Transverse colon (tissue), 4 donors: ENCODE results near the gene CYLC2. TPM values are rescaled to one million over a fixed set of nuclear protein-coding genes. Genes with fewer than 3 reads are reported as not detected.

Source experiments
- DNase-seq: peaks from one replicate; pipeline ENCODE4 v3.0.0-alpha.2; 2019
- H3K27ac ChIP-seq, 4 donors: fragments of 200-600 bp; sonication (generic); 2 replicates each; pipeline ENCODE4 v1.5.1; 2016 to 2018; ENCODE audit warnings: inconsistent platforms in 4 of 4
- H3K27me3 ChIP-seq: fragments of 200-600 bp; sonication (generic); 2 replicates; pipeline ENCODE4 v1.5.1; 2017; ENCODE audit warnings: inconsistent platforms
- H3K36me3 ChIP-seq, 4 donors: fragments of 200-600 bp; sonication (generic); 2 replicates each; pipeline ENCODE4 v1.5.1; 2017 to 2019; ENCODE audit warnings: inconsistent platforms in 4 of 4
- H3K4me1 ChIP-seq, 4 donors: fragments of 200-600 bp; sonication (generic); 2 replicates each; pipeline ENCODE4 v1.5.1; 2017 to 2020; ENCODE audit warnings: inconsistent platforms in 4 of 4
- H3K4me3 ChIP-seq, 4 donors: fragments of 200-600 bp; sonication (generic); 1 replicate in 1 of 4; 2 replicates in 3 of 4; pipeline versions ENCODE4 v1.5.1 to v1.6.1; 2017 to 2019; ENCODE audit warnings: inconsistent platforms in 4 of 4
- H3K9me3 ChIP-seq, 2 donors: fragments of 200-600 bp; sonication (generic); 2 replicates each; pipeline ENCODE4 v1.5.1; 2017 to 2019; ENCODE audit warnings: inconsistent platforms in 2 of 2
- EP300 ChIP-seq: sonication (generic); formaldehyde crosslinking; IDR thresholded peaks from one replicate; pipeline ENCODE4 v1.6.1; 2017; ENCODE audit warnings: antibody characterized with exemption, low read depth
- POLR2A ChIP-seq: fragments of 450-650 bp; IDR thresholded peaks from one replicate; pipeline ENCODE4 v1.6.1; 2016; ENCODE audit warnings: antibody characterized with exemption, mild to moderate bottlenecking, moderate library complexity
- POLR2AphosphoS5 ChIP-seq, 3 donors: sonication (generic); formaldehyde crosslinking; IDR thresholded peaks; one replicate each; pipeline ENCODE4 v1.6.1; 2016; ENCODE audit warnings: antibody characterized with exemption in 3 of 3
- WGBS, 2 donors: methylation state at CpG; one replicate each; pipeline ENCODE4 v1.1.5; 2018; ENCODE audit warnings: low coverage in 1 of 2; 5-methylcytosine and 5-hydroxymethylcytosine counted together
- in situ Hi-C, 4 donors: fragments of 200-750 bp; cut with MboI; loops; one replicate each; pipeline versions ENCODE4 v1.15.0 to v1.15.1; 2017; ENCODE audit warnings: low sequenced_read_pairs in 3 of 4, low pct_ligation_motif_present in 1 of 4, low pct_unique_long_range_greater_than_20kb in 1 of 4
- intact Hi-C: fragments of 100-400 bp; cut with DNase I; formaldehyde crosslinking; loops from one replicate; pipeline ENCODE4 v1.15.1; 2023; ENCODE audit warnings: low total_unique reads
- small RNA-seq, 4 donors: library from RNA; depleted of rRNA; stranded (forward); fragments of <200 nt; gene quantifications; one replicate each; pipeline ENCODE3, GENCODE V24; 2016
- total RNA-seq, 4 donors: library from RNA; depleted of rRNA; stranded (reverse); fragments of >200 nt; gene quantifications; one replicate each; pipeline ENCODE4 v1.1.0, GENCODE V29; 2016
- TF ChIP-seq, protein P1 (sequence below), 5 experiments: fragments of 200-600 bp in 3 of 5; fragments of 450-650 bp in 2 of 5; sonication (generic) in 3 of 5; IDR thresholded peaks; 1 replicate in 2 of 5; 2 replicates in 3 of 5; pipeline ENCODE4 v1.5.1; 2016 to 2017; ENCODE audit warnings: antibody characterized with exemption in 5 of 5, inconsistent platforms in 3 of 5, mild to moderate bottlenecking in 2 of 5, moderate library complexity in 1 of 5

The CYLC2 gene
- total RNA-seq, 4 donors from 2014 or later: not detected

DNA sequence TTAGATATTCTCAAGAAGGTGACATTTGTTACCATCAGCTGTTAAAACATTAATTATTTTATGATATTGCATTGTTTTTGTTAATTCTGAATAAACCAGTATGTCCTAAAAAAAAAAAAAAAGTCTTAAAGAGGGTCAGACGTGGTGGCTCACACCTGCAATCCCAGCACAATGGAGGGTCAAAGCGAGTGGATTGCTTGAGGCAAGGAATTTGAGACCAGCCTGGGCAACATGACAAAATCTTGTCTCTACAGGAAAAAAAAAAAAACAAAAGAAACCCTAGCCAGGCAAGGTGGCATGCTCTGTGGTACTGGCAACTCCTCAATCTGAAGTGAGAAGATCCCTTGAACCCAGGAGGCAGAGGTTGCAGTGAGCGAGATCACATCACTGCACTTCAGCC, 46.8 kb downstream of the CYLC2 start:
- Histone ChIP-seq H3K27ac (no peak overlapping the region), H3K4me1 (no peaks in the 10 kb centered on the region), H3K27me3 (no peaks in the 10 kb centered on the region), H3K9me3 (no peaks in the 10 kb centered on the region), H3K4me3 (no peak overlapping the region), H3K36me3 (no peaks in the 10 kb centered on the region)
- WGBS, 2 donors: 55 to 63% methylated on average over 3 of the region's 3 CpGs
- no peak for DNase-seq
- in situ Hi-C loops (no loop called here), intact Hi-C loops (no loop called here)
- TF ChIP-seq, protein P1, sequence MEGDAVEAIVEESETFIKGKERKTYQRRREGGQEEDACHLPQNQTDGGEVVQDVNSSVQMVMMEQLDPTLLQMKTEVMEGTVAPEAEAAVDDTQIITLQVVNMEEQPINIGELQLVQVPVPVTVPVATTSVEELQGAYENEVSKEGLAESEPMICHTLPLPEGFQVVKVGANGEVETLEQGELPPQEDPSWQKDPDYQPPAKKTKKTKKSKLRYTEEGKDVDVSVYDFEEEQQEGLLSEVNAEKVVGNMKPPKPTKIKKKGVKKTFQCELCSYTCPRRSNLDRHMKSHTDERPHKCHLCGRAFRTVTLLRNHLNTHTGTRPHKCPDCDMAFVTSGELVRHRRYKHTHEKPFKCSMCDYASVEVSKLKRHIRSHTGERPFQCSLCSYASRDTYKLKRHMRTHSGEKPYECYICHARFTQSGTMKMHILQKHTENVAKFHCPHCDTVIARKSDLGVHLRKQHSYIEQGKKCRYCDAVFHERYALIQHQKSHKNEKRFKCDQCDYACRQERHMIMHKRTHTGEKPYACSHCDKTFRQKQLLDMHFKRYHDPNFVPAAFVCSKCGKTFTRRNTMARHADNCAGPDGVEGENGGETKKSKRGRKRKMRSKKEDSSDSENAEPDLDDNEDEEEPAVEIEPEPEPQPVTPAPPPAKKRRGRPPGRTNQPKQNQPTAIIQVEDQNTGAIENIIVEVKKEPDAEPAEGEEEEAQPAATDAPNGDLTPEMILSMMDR (IDR thresholded peaks at IDR 0.05): no peak
- TF ChIP-seq POLR2A (no peak), POLR2AphosphoS5 (IDR thresholded peaks at IDR 0.05) (no peak), EP300 (no peak)

Small RNA genes lying within 50 kb of the gene (small RNA-seq; reads per million reads assigned to genes)
- 0 reads per million in 4 donors for gene AL589823.1
